Calu3 (cell line): ENCODE results near the gene SLC30A7. TPM values are rescaled to one million over a fixed set of nuclear protein-coding genes. Genes with fewer than 3 reads are reported as not detected.

Source experiments
- BruUV-seq: library from RNA; stranded (reverse); fragments of 400-500 nt; replicated peaks from 2 replicates; lab custom pipeline; 2021; lab: Mats Ljungman, UMichigan
- CTCF ChIA-PET: fragments of 300-600 bp; sonication (Branson Sonifier 250); formaldehyde crosslinking; loops from one replicate; lab custom pipeline; 2022; ENCODE audit warnings: antibody characterized with exemption; lab: Charles Lee
- DNase-seq: peaks from one replicate; pipeline ENCODE4 v3.0.0; 2022
- H3K27ac Mint-ChIP-seq: one replicate; pipeline ENCODE4 v1.8.0; 2022; ENCODE audit warnings: mixed read lengths; ENCODE audit not compliant: unreplicated experiment
- H3K27me3 Mint-ChIP-seq: one replicate; pipeline ENCODE4 v1.8.0; 2022; ENCODE audit warnings: mixed read lengths; ENCODE audit not compliant: unreplicated experiment
- H3K36me3 Mint-ChIP-seq: one replicate; pipeline ENCODE4 v1.8.0; 2022; ENCODE audit warnings: mild to moderate bottlenecking, moderate library complexity, mixed read lengths; ENCODE audit not compliant: insufficient read depth, unreplicated experiment
- H3K4me1 Mint-ChIP-seq: one replicate; pipeline ENCODE4 v1.8.0; 2022; ENCODE audit warnings: mild to moderate bottlenecking, low read depth, mixed read lengths; ENCODE audit not compliant: unreplicated experiment
- H3K4me3 Mint-ChIP-seq: one replicate; pipeline ENCODE4 v1.8.0; 2022; ENCODE audit warnings: mild to moderate bottlenecking, low read depth, moderate library complexity, mixed read lengths; ENCODE audit not compliant: unreplicated experiment
- H3K9me3 Mint-ChIP-seq: one replicate; pipeline ENCODE4 v1.8.0; 2022; ENCODE audit warnings: low read depth, mixed read lengths; ENCODE audit not compliant: unreplicated experiment
- intact Hi-C: fragments of 100-400 bp; cut with micrococcal nuclease; formaldehyde crosslinking; loops from one replicate; pipeline ENCODE4 v1.10.0; 2022; ENCODE audit not compliant: unreplicated experiment
- total RNA-seq: library from RNA; stranded (reverse); gene quantifications from 2 replicates; pipeline ENCODE4 v1.2.3, GENCODE V29; 2022
- TF ChIP-seq, protein P1 (sequence below): fragments of 200-600 bp; IDR thresholded peaks from one replicate; pipeline ENCODE4 v1.8.0; 2022; ENCODE audit warnings: antibody characterized with exemption; ENCODE audit not compliant: unreplicated experiment

SLC30A7 gene
- total RNA-seq, 1 experiment from 2014 or later = 38.2 TPM

DNA sequence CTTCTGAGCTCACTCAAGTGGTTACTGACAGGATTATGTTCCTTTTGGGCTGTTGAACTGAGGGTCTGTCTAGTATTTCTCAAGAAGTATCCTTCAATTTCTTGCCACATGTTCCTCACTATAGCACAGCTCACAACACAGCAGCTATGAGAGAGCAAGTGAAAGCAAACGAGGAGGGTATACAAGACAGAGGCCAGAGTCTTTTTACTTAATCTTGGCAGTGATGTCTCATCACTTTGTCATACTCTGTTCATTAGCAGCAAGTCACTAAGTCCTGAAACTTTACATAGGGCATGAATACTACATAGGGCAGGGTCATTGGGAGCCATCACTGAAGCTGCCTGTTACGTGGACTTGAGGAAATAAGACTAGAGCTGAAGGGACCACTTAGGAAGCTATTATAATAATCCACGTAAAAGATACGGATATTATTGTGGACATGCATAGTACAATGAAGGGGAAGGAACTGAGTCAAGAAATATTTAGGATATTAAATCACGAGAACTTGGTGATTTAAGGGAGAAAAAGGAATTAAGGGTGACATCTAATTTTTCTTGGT, 63.7 kb downstream of the SLC30A7 start:
- intact Hi-C loops = no loop called here
- H3K36me3 Mint-ChIP-seq = no peaks in the 10 kb centered on the region
- no peak overlapping the region for H3K27ac Mint-ChIP-seq
- CTCF ChIA-PET = no interaction called here
- no peaks in the 10 kb centered on the region for H3K27me3 Mint-ChIP-seq
- TF ChIP-seq, protein P1, sequence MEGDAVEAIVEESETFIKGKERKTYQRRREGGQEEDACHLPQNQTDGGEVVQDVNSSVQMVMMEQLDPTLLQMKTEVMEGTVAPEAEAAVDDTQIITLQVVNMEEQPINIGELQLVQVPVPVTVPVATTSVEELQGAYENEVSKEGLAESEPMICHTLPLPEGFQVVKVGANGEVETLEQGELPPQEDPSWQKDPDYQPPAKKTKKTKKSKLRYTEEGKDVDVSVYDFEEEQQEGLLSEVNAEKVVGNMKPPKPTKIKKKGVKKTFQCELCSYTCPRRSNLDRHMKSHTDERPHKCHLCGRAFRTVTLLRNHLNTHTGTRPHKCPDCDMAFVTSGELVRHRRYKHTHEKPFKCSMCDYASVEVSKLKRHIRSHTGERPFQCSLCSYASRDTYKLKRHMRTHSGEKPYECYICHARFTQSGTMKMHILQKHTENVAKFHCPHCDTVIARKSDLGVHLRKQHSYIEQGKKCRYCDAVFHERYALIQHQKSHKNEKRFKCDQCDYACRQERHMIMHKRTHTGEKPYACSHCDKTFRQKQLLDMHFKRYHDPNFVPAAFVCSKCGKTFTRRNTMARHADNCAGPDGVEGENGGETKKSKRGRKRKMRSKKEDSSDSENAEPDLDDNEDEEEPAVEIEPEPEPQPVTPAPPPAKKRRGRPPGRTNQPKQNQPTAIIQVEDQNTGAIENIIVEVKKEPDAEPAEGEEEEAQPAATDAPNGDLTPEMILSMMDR = no peak
- no peak for DNase-seq
- no peak overlapping the region for H3K4me3 Mint-ChIP-seq
- H3K9me3 Mint-ChIP-seq = no peaks in the 10 kb centered on the region
- H3K4me1 Mint-ChIP-seq = no peaks in the 10 kb centered on the region
- BruUV-seq = no TSS peak

- H3K27ac Mint-ChIP-seq = no peak overlapping the region
Measured at GRCh38 chr1:100960098-100960497, 64.2 kb downstream of the SLC30A7 start.

GRCh38 chr1:100968621-100969020, 72.7 kb downstream of the SLC30A7 start:
- intact Hi-C loops = no loop called here
- BruUV-seq = no TSS peak
- Mint-ChIP-seq H3K9me3 (no peaks in the 10 kb centered on the region), H3K27ac (no peak overlapping the region), H3K4me1 (no peaks in the 10 kb centered on the region), H3K27me3 (no peaks in the 10 kb centered on the region), H3K4me3 (no peak overlapping the region), H3K36me3 (no peaks in the 10 kb centered on the region)
- CTCF ChIA-PET = no interaction called here
- DNase-seq = no peak
- TF ChIP-seq, protein P1 = no peak

More at GRCh38 chr1:100960098-100960497, 64.2 kb downstream of the SLC30A7 start:
- intact Hi-C loops = no loop called here
- no TSS peak for BruUV-seq
- Mint-ChIP-seq H3K9me3 (no peaks in the 10 kb centered on the region), H3K36me3 (no peaks in the 10 kb centered on the region), H3K4me1 (no peaks in the 10 kb centered on the region), H3K27me3 (no peaks in the 10 kb centered on the region), H3K4me3 (no peak overlapping the region)
- TF ChIP-seq, protein P1 = no peak
- DNase-seq = no peak
- CTCF ChIA-PET = no interaction called here

GRCh38 chr1:100969327-100969726, 73.4 kb downstream of the SLC30A7 start:
- Mint-ChIP-seq H3K27me3 (no peaks in the 10 kb centered on the region), H3K27ac (no peak overlapping the region), H3K36me3 (peaks cover 4% of the 10 kb centered on the region), H3K4me3 (no peak overlapping the region), H3K9me3 (no peaks in the 10 kb centered on the region), H3K4me1 (no peaks in the 10 kb centered on the region)
- intact Hi-C loops = no loop called here
- BruUV-seq = no TSS peak
- TF ChIP-seq, protein P1 = no peak
- no peak for DNase-seq
- CTCF ChIA-PET = no interaction called here
